Karpas-422 (cell line): ENCODE data around the gene SH3TC1. TPM values are rescaled to one million over a fixed set of nuclear protein-coding genes. Genes with fewer than 3 reads are reported as not detected.

Experiments
- DNase-seq: peaks from one replicate; pipeline ENCODE4 v3.0.0-alpha.2; 2015
- H2AFZ ChIP-seq: fragments of 200-600 bp; sonication (generic); 2 replicates; pipeline ENCODE4 v1.6.1; 2014; ENCODE audit warnings: antibody characterized with exemption, low read length, mixed read lengths
- H3K27ac ChIP-seq: fragments of 200-600 bp; sonication (generic); 2 replicates; pipeline ENCODE4 v1.5.1; 2014; ENCODE audit warnings: mild to moderate bottlenecking, low read length, moderate library complexity
- H3K27me3 ChIP-seq: fragments of 200-600 bp; sonication (generic); 2 replicates; pipeline ENCODE4 v1.6.1; 2014; ENCODE audit warnings: low read length, mixed read lengths
- H3K36me3 ChIP-seq: fragments of 200-600 bp; sonication (generic); 2 replicates; pipeline ENCODE4 v1.6.1; 2014; ENCODE audit warnings: low read length, mixed read lengths; ENCODE audit not compliant: insufficient read depth
- H3K4me1 ChIP-seq: fragments of 200-600 bp; sonication (generic); 2 replicates; pipeline ENCODE4 v1.6.1; 2014; ENCODE audit warnings: mild to moderate bottlenecking, low read length, mixed read lengths
- H3K4me2 ChIP-seq: fragments of 200-600 bp; sonication (generic); 2 replicates; pipeline ENCODE4 v1.6.1; 2014; ENCODE audit warnings: low read length, low read depth, mild to moderate bottlenecking; ENCODE audit not compliant: poor library complexity, severe bottlenecking
- H3K4me3 ChIP-seq: fragments of 200-600 bp; sonication (generic); 2 replicates; pipeline ENCODE4 v1.5.1; 2014; ENCODE audit warnings: mild to moderate bottlenecking, antibody characterized with exemption, low read length, mixed read lengths
- H3K79me2 ChIP-seq: fragments of 200-600 bp; sonication (generic); 2 replicates; pipeline ENCODE4 v1.6.1; 2014; ENCODE audit warnings: mild to moderate bottlenecking, low read length, mixed read lengths
- H3K9ac ChIP-seq: fragments of 200-600 bp; sonication (generic); 2 replicates; pipeline ENCODE4 v1.6.0; 2014; ENCODE audit warnings: low read length
- H3K9me2 ChIP-seq: fragments of 200-600 bp; sonication (generic), shearing (Covaris generic); replicated peaks from 2 replicates; pipeline ENCODE4 v1.6.0; 2014; ENCODE audit warnings: mild to moderate bottlenecking, low read length, moderate library complexity; ENCODE audit not compliant: insufficient read depth
- H3K9me3 ChIP-seq: fragments of 300-700, 200-600 bp; sonication (generic); 2 replicates; pipeline ENCODE4 v1.6.1; 2014; ENCODE audit warnings: low read length, mixed read lengths
- H4K20me1 ChIP-seq: fragments of 200-600 bp; sonication (generic); 2 replicates; pipeline ENCODE4 v1.6.1; 2014; ENCODE audit warnings: mild to moderate bottlenecking, antibody characterized with exemption, low read length, low read depth; ENCODE audit not compliant: insufficient read depth
- total RNA-seq: library from RNA; depleted of rRNA; stranded (reverse); fragments of >200 nt; shearing (Covaris generic); gene quantifications from 2 replicates; pipeline ENCODE4 v1.2.3, GENCODE V29; 2014; ENCODE audit warnings: low replicate concordance

Gene SH3TC1
- total RNA-seq, 1 experiment from 2014 or later, result 6.9 TPM

DNA sequence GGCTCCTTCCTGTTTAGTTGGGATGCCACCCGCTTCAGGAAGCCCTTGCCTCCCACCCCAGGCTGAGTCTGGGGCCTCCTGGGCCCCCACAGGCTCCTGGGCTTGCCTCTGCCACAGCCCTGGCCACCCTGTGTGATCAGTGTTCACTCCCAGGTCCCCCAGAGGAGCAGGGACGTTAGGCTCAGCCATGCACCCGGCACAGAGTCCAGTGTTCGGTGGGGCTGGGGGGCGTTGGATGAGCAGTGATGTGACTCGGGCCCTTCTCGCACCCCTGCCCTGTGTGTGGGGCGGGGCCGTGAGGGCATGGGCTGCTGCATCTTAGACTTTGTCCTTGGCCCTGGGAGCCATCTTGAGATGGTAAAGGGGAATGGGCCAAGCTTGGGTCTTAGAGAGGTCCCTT, 40.6 kb downstream of the SH3TC1 start:
- DNase-seq, result no peak
- H3K27me3 ChIP-seq, result no peaks in the 10 kb centered on the region
- no peak overlapping the region for H3K27ac ChIP-seq
- H3K4me2 ChIP-seq, result no peak overlapping the region
- H2AFZ ChIP-seq, result no peak overlapping the region
- no peaks in the 10 kb centered on the region for H3K36me3 ChIP-seq
- no peak overlapping the region for H3K9ac ChIP-seq
- H3K79me2 ChIP-seq, result no peaks in the 10 kb centered on the region
- H3K4me3 ChIP-seq, result no peak overlapping the region
- H3K4me1 ChIP-seq, result peaks cover 10% of the 10 kb centered on the region
- no peaks in the 10 kb centered on the region for H4K20me1 ChIP-seq
- H3K9me2 ChIP-seq, result no peaks in the 10 kb centered on the region
- H3K9me3 ChIP-seq, result no peaks in the 10 kb centered on the region

DNA sequence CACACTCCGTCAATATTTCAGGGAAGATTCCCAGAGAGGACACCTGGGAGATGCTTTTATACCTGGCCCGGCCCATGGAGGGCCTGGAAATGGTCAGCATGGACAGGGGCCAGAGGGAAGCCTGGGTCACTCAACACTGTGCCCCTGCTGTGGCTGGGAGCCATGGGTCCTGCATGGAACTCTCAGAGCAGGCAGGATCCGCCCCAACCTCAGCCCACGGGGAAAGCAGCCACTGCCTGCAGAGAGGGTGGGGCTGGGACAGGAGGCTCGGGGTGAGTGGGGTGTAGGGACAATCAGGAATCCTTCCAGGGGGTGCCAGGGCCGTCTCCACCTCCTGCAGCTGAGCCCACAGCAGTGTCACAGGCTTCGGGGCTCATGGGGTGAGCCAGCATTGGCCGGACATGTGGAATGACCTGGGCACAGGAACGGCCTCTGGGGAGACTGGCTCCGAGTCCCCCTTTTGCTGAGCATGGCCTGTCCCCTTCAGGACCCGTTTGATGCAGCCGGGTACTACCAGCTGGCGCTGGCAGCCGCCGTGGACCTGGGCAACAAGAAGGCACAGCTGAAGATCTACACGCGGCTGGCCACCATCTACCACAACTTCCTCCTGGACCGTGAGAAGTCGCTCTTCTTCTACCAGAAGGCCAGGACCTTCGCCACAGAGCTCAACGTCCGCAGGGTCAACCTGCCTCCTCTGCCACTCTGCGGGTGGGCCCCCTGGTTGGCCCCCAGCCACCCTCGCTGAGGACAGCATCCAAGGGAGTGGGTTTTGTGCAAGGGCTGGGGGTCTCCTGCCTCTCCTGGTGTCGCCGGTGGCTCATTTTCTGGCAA, 41.3 kb downstream of the SH3TC1 start:
- Histone ChIP-seq H3K4me1 (peaks cover 10% of the 10 kb centered on the region), H4K20me1 (no peaks in the 10 kb centered on the region), H3K79me2 (no peaks in the 10 kb centered on the region), H2AFZ (no peak overlapping the region), H3K4me2 (no peak overlapping the region), H3K27ac (no peak overlapping the region), H3K4me3 (no peak overlapping the region), H3K36me3 (no peaks in the 10 kb centered on the region), H3K9me3 (no peaks in the 10 kb centered on the region), H3K9ac (no peak overlapping the region), H3K27me3 (no peaks in the 10 kb centered on the region), H3K9me2 (no peaks in the 10 kb centered on the region)
- no peak for DNase-seq

DNA sequence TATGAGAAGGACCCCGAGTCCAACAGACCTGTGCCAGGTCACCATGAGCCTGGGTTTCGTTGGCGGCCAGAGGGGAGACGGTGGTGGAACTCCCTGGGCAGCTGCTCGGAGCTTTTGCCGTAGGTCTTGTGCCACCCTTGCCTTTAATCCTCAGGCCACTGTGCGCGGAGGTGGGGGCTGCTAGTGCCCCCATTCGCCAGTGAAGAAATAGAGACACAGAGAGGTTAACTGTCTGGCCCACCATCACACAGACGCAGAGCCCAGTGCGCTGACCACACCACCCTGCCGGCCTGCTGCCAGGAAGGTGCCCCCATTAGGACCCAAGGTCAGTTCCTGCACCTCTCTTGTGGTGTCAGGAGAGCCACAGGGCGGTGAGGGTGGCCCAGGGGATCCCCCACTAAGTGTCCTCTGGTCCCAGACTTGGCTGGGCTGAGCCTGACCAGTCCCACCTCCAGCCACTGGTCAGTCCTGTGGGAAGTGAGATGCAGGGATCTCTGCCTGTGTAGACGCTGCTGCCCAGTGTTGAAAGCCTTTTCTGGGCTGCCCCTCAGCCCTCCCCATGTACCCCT, 42.2 kb downstream of the SH3TC1 start:
- no peak for DNase-seq
- Histone ChIP-seq H3K9ac (no peak overlapping the region), H3K9me2 (no peaks in the 10 kb centered on the region), H3K27ac (no peak overlapping the region), H3K4me1 (peaks cover 10% of the 10 kb centered on the region), H2AFZ (no peak overlapping the region), H3K4me2 (no peak overlapping the region), H4K20me1 (no peaks in the 10 kb centered on the region), H3K36me3 (no peaks in the 10 kb centered on the region), H3K4me3 (no peak overlapping the region), H3K9me3 (no peaks in the 10 kb centered on the region), H3K27me3 (no peaks in the 10 kb centered on the region), H3K79me2 (no peaks in the 10 kb centered on the region)

DNA sequence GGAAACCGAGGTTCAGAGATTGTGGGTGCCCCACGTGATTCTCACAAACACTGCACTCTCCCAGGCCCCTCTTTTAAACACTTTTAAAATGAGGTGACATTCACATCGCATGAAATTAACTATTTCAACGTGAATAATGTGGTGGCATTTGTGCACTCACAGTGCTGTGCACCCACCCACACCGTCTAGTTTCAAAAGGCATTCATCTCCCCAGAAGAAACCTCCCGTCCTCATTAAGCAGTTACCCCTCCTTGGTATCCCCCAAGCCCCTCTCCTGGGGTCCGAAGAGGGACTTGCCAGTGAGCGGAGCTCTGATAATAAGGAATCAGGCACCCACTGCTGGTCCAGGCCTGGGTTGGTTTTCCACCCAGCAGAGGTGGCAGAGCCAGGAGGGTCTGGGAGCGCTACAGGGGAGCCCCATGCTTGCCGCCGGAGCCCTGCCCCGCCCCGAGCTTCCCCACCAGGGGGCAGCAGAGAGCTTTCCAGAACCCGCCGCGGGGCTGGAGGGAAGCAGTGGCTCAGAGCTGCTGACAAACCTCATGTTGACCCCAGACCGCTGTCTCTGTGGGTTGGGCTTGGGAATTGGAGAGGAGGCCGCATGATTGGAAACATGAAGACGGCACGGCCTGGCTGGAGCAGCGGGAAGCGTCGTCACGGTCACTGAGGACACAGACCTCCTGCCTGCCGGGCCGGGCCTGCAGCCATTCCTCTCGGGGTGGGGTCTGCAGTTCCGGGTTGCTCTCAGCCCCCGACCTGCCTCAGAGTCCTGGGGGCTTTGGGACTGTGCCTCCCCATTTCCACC, 43.0 kb downstream of the SH3TC1 start:
- H3K9ac ChIP-seq, result no peak overlapping the region
- no peaks in the 10 kb centered on the region for H3K79me2 ChIP-seq
- no peak overlapping the region for H3K27ac ChIP-seq
- H3K9me2 ChIP-seq, result no peaks in the 10 kb centered on the region
- no peak overlapping the region for H3K4me2 ChIP-seq
- no peaks in the 10 kb centered on the region for H4K20me1 ChIP-seq
- no peak overlapping the region for H3K4me3 ChIP-seq
- no peak overlapping the region for H2AFZ ChIP-seq
- no peaks in the 10 kb centered on the region for H3K27me3 ChIP-seq
- H3K36me3 ChIP-seq, result no peaks in the 10 kb centered on the region
- DNase-seq, result peak; percentile 90
- H3K9me3 ChIP-seq, result no peaks in the 10 kb centered on the region
- peaks cover 10% of the 10 kb centered on the region for H3K4me1 ChIP-seq

DNA sequence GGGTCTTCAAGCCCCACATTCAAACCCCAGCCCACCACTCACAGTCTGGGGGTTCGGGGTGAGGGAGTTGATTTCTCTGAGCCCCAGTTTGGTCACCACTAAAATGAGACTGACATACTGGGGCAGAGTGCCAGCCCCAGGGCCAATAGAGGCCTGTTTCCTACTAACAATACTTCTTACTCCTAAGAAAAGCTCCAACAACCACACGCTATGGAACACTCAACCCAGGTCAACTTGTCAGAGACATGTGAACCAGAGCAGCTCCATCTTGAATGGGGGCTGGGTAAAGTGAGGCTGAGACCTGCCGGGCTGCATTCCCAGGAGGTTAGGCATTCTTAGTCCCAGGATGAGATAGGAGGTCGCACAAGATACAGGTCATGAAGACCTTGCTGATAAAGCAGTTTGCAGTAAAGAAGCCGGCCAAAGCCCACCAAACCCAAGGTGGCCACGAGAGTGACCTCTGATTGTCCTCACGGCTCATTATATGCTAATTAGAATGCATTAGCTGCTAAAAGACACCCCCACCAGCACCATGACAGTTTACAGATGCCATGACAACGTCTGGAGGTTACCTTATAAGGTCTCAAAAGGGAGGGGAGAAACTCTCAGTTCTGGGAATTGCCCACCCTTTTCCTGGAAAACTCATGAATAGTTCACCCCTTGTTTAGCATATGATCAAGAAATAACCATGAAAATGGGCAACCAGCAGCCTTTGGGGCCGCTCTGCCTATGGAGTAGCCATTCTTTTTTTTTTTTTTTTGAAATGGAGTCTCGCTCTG, 43.9 kb downstream of the SH3TC1 start:
- H2AFZ ChIP-seq, result no peak overlapping the region
- H4K20me1 ChIP-seq, result no peaks in the 10 kb centered on the region
- H3K27ac ChIP-seq, result no peak overlapping the region
- no peaks in the 10 kb centered on the region for H3K36me3 ChIP-seq
- no peaks in the 10 kb centered on the region for H3K9me3 ChIP-seq
- no peaks in the 10 kb centered on the region for H3K79me2 ChIP-seq
- no peaks in the 10 kb centered on the region for H3K9me2 ChIP-seq
- no peaks in the 10 kb centered on the region for H3K27me3 ChIP-seq
- H3K4me3 ChIP-seq, result no peak overlapping the region
- no peak for DNase-seq
- H3K9ac ChIP-seq, result no peak overlapping the region
- peaks cover 10% of the 10 kb centered on the region for H3K4me1 ChIP-seq
- H3K4me2 ChIP-seq, result no peak overlapping the region

DNA sequence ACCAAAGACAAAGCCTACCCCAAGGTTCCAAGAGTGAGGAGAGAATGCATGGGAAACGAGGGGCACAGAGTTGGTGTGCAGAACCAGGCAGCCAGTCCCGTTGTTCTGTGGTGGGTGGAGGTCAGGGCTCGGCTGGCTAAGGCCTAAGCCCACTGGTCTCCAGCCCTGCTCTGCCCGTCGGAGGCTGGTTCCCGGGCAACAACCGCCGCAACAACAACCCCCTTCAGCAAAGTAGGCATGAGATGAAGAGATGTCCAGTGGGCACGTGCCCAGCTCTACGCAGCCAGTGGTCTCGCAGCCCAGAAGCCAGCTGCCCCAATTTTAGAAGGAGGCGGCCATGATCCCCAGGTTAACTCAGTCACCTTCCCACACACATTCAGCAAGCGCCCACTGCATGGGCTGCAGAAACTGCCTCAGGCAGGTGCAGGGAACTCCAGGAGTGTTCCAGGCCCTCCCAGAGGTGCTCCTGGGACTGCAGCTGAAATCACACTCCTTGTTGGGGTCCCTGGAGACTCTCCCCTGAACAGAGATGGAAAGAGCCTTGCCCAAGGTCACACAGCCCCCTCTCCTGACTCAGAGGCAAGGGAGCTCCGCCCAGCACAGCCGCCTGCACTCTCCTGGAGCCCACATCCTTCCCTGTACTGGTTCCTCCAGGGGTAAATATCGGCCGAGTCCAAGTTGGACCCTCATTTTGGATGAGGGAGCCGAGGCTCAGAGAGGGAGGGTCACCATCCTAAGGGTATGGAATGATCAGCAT, 45.1 kb downstream of the SH3TC1 start:
- H3K9ac ChIP-seq, result no peak overlapping the region

DNA sequence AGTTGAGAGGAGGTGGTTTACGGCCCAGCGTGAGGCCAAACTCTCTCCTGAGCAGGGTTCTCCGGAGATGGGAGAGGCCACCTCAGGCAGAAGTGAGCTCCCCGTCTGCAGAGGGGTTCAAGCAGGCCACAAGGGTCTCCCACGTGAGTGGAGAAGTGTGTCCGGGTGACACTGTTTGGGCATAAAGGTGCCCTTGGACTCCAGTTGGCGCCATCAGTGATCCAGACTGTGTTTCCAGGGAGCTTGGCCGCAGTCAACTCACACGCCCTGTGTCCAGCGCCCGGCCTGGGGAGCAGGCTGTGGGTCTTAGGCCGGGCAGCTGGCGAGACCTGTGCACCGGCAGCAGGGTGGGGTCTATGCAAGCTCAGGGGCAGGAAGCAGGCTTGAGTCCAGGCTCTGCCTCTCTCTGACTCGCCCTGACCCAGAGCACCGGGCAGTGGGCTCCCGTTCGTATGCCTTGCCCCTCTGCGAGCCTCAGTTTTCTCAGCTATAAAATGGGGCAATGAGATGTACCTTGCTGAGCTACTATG, 45.9 kb downstream of the SH3TC1 start:
- Histone ChIP-seq H3K27me3 (no peaks in the 10 kb centered on the region), H3K4me3 (no peak overlapping the region), H3K9me3 (no peaks in the 10 kb centered on the region), H3K4me2 (no peak overlapping the region), H3K4me1 (no peaks in the 10 kb centered on the region), H3K79me2 (no peaks in the 10 kb centered on the region), H3K36me3 (no peaks in the 10 kb centered on the region), H3K27ac (no peak overlapping the region), H4K20me1 (no peaks in the 10 kb centered on the region), H2AFZ (no peak overlapping the region), H3K9ac (no peak overlapping the region), H3K9me2 (no peaks in the 10 kb centered on the region)
- no peak for DNase-seq

More for the DNA sequence above, 45.1 kb downstream of the SH3TC1 start:
- H3K27me3 ChIP-seq, result no peaks in the 10 kb centered on the region
- H3K79me2 ChIP-seq, result no peaks in the 10 kb centered on the region
- no peak overlapping the region for H3K4me3 ChIP-seq
- no peaks in the 10 kb centered on the region for H3K9me3 ChIP-seq
- H3K9me2 ChIP-seq, result no peaks in the 10 kb centered on the region
- no peak overlapping the region for H2AFZ ChIP-seq
- H3K4me1 ChIP-seq, result peaks cover under 1% of the 10 kb centered on the region
- no peaks in the 10 kb centered on the region for H4K20me1 ChIP-seq
- H3K36me3 ChIP-seq, result no peaks in the 10 kb centered on the region
- DNase-seq, result no peak
- no peak overlapping the region for H3K4me2 ChIP-seq
- H3K27ac ChIP-seq, result no peak overlapping the region
